GM21526 (cell line): ENCODE results near the gene TRAPPC12.
A peak's percentile ranks its signal among the peaks of the same experiment; 100 is the strongest.
"Not testable (repeated sequence)": the region's sequence is repeated elsewhere in the genome, so short reads cannot be mapped to it uniquely, and the experiment has no call there.

ENCODE experiments used
- ATAC-seq: cut with Tn5 transposase; IDR thresholded peaks from one replicate; pipeline ENCODE4 v1.9.1; 2021; ENCODE audit warnings: moderate library complexity; ENCODE audit not compliant: unreplicated experiment, low FRiP score

Gene TRAPPC12

GRCh38 chr2:3430172-3430571, 50.7 kb downstream of the TRAPPC12 start:
- ATAC-seq: no peak

- ATAC-seq: no peak
These were observed 51.4 kb downstream of the TRAPPC12 start for GRCh38 chr2:3430740-3431490.

- no peak for ATAC-seq
These were observed 52.6 kb downstream of the TRAPPC12 start for GRCh38 chr2:3432067-3432466.

GRCh38 chr2:3432693-3433338, 53.3 kb downstream of the TRAPPC12 start:
- ATAC-seq: no peak

- no peak for ATAC-seq
These were observed 53.8 kb downstream of the TRAPPC12 start for GRCh38 chr2:3433339-3433699.

- no peak for ATAC-seq
These were observed 54.4 kb downstream of the TRAPPC12 start for GRCh38 chr2:3433776-3434400.

- ATAC-seq: no peak
These were observed 55.2 kb downstream of the TRAPPC12 start for GRCh38 chr2:3434654-3435053.

- ATAC-seq: no peak
These were observed 56.0 kb downstream of the TRAPPC12 start for GRCh38 chr2:3435445-3435844.

GRCh38 chr2:3440477-3440876, 61.0 kb downstream of the TRAPPC12 start:
- no peak for ATAC-seq

GRCh38 chr2:3441465-3441864, 62.0 kb downstream of the TRAPPC12 start:
- ATAC-seq: no peak

GRCh38 chr2:3442185-3442584, 62.7 kb downstream of the TRAPPC12 start:
- ATAC-seq: peak; percentile 61

GRCh38 chr2:3443083-3443482, 63.6 kb downstream of the TRAPPC12 start:
- no peak for ATAC-seq

- no peak for ATAC-seq
These were observed 64.1 kb downstream of the TRAPPC12 start for GRCh38 chr2:3443506-3444084.

- ATAC-seq: no peak
These were observed 66.4 kb downstream of the TRAPPC12 start for GRCh38 chr2:3445891-3446290.

- no peak for ATAC-seq
These were observed 66.9 kb downstream of the TRAPPC12 start for GRCh38 chr2:3446381-3446780.

- not testable (repeated sequence) for ATAC-seq
These were observed 67.7 kb downstream of the TRAPPC12 start for GRCh38 chr2:3447186-3447585.

- ATAC-seq: no peak
These were observed 68.4 kb downstream of the TRAPPC12 start for GRCh38 chr2:3447789-3448317.

- not testable (repeated sequence) for ATAC-seq
These were observed 69.0 kb downstream of the TRAPPC12 start for GRCh38 chr2:3448441-3448911.

- no peak for ATAC-seq
These were observed 69.6 kb downstream of the TRAPPC12 start for GRCh38 chr2:3449086-3449485.

- ATAC-seq: no peak
These were observed 70.4 kb downstream of the TRAPPC12 start for GRCh38 chr2:3449936-3450335.

- no peak for ATAC-seq
These were observed 71.0 kb downstream of the TRAPPC12 start for GRCh38 chr2:3450385-3451010.
